GM12892 (cell line): ENCODE data around the gene UPP2.

Experiments
- POLR2A ChIP-seq: IDR thresholded peaks from 2 replicates; pipeline ENCODE4 v1.6.1; 2011; ENCODE audit warnings: low read depth, low read length, control low read depth
- POLR2AphosphoS5 ChIP-seq: IDR thresholded peaks from 2 replicates; pipeline ENCODE4 v1.6.1; 2011; ENCODE audit warnings: low read depth, low read length, control low read depth

GRCh38 chr2:158153270-158154015, 51.8 kb downstream of the UPP2 start:
- TF ChIP-seq POLR2AphosphoS5, result no peak
- TF ChIP-seq POLR2A, result no peak
